HCT116 (cell line): ENCODE data around the gene ZDHHC3.

Source experiments
- ZNF274 ChIP-seq: fragments of 200-500 bp; sonication (Bioruptor generic); IDR thresholded peaks from 2 replicates; pipeline ENCODE4 v1.6.1; 2014; ENCODE audit warnings: mild to moderate bottlenecking, low read depth, low read length, inconsistent platforms
- TF ChIP-seq, protein P1 (sequence below), 3 experiments: fragments of 200-600 bp in 1 of 3; sonication (generic) in 1 of 3; IDR thresholded peaks in 2 of 3; conservative IDR thresholded peaks in 1 of 3; 2 replicates each; pipeline ENCODE4 v1.5.1; 2012 to 2017; ENCODE audit warnings: low read depth in 2 of 3, low read length in 2 of 3, antibody characterized with exemption in 1 of 3, borderline replicate concordance in 1 of 3, control low read depth in 1 of 3, mild to moderate bottlenecking in 1 of 3, mixed read lengths in 1 of 3, mixed run types in 1 of 3, moderate library complexity in 1 of 3; ENCODE audit not compliant: insufficient read depth in 1 of 3

DNA sequence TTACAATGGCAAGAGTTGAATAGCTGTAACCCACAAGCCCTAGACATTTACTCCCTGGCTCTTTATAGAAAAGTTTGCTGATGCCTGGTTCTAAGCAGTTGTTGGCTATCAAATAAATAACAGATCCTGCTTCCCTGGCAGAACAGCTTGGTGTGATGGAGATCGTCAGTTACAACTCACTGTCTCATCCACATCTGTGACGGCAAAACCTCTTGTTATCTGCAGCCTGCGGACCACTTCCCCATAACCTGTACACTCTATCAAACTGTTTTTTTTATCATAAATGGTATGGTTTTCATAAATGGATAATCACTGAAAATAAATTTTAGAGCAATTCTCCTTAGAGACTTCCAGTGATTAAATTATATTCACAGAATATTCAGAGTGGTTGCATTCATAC, 14.1 kb downstream of the ZDHHC3 start:
- TF ChIP-seq, protein P1, sequence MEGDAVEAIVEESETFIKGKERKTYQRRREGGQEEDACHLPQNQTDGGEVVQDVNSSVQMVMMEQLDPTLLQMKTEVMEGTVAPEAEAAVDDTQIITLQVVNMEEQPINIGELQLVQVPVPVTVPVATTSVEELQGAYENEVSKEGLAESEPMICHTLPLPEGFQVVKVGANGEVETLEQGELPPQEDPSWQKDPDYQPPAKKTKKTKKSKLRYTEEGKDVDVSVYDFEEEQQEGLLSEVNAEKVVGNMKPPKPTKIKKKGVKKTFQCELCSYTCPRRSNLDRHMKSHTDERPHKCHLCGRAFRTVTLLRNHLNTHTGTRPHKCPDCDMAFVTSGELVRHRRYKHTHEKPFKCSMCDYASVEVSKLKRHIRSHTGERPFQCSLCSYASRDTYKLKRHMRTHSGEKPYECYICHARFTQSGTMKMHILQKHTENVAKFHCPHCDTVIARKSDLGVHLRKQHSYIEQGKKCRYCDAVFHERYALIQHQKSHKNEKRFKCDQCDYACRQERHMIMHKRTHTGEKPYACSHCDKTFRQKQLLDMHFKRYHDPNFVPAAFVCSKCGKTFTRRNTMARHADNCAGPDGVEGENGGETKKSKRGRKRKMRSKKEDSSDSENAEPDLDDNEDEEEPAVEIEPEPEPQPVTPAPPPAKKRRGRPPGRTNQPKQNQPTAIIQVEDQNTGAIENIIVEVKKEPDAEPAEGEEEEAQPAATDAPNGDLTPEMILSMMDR (IDR thresholded peaks at IDR 0.05 in 2 of 3, conservative IDR thresholded peaks at IDR 0.05 in 1 of 3; ENCODE audit: borderline replicate concordance in 1 of 3, insufficient read depth in 1 of 3, low read depth in 2 of 3, low read length in 2 of 3) = no peak
- TF ChIP-seq ZNF274 = no peak
